Measurements from ENCODE around the gene PLAAT2. TPM values are rescaled to one million over a fixed set of nuclear protein-coding genes. Genes with fewer than 3 reads are reported as not detected.

The PLAAT2 gene
- total RNA-seq, 2 donors from 2014 or later = not detected

DNA sequence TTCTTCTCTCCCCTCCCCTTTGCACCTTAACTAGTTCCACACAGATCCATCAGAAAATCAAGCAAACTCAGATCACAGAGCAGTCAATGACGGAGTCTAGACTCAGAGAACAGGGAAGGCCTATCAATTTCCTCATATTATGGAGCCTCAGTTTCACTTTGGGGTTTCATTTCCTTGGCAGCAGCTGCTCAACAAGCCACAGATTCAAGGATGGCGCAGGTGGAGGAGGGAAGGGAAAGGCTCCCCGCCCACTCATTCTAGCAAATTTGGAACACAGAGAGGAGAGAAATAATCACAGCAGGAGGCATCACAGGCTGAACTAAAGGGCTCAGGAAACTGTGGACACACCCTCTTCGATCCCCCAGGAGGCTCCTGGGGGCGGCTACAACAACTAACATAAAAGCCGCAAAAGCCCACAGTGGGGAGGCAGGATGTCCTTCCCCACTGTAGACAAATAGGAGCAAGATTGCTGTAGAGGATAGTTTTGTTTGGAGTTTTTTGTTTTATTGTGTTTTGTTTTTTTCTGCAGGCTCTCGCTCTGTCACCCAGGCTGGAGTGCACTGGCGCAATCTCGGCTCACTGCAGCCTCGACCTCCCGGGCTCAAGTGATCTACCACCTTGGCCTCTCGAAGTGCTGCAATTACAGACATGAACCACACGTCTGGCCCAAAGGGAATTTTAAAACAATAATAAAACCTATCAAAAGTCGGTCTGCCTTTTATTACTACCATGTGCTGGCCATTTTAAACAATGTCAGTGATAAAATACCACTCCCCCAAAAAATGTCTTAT is 47.6 kb upstream of the PLAAT2 start:
- no peaks in the 10 kb centered on the region for H3K9me3 ChIP-seq (ENCODE audit: control insufficient read depth, low read length)
- no peaks in the 10 kb centered on the region for H3K36me3 ChIP-seq (ENCODE audit: control insufficient read depth, insufficient read depth, low read length)
- Mint-ChIP-seq H3K27me3 (ENCODE audit: insufficient read depth) (peaks cover 6% of the 10 kb centered on the region), H3K36me3 (ENCODE audit: low read depth) (no peaks in the 10 kb centered on the region), H3K9me3 (no peaks in the 10 kb centered on the region), H3K4me3 (peak overlapping the region; percentile 33), H3K27ac (no peak overlapping the region), H3K4me1 (peaks cover 31% of the 10 kb centered on the region)
- WGBS, 2 experiments (ENCODE audit: insufficient coverage in 1 of 2, insufficient read length in 1 of 2) = 27 to 37% methylated on average over 11 to 14 of the region's 14 CpGs
- peak; percentile 62 for TF ChIP-seq CTCF (conservative IDR thresholded peaks at IDR 0.05)
- DNase-seq = peak; percentile 85
- H3K4me1 ChIP-seq (ENCODE audit: control insufficient read depth, insufficient read depth, low read length) = peaks cover 2% of the 10 kb centered on the region
- H3K4me3 ChIP-seq (ENCODE audit: low read length) = peak overlapping the region; percentile 41
- H3K27ac ChIP-seq (ENCODE audit: low read depth, low read length) = no peak overlapping the region
- H3K9ac ChIP-seq (ENCODE audit: extremely low read depth, low read length, poor library complexity, severe bottlenecking) = no peak overlapping the region
- H3K27me3 ChIP-seq (ENCODE audit: control insufficient read depth, insufficient read depth, low read length, poor library complexity, severe bottlenecking) = no peaks in the 10 kb centered on the region

DNA sequence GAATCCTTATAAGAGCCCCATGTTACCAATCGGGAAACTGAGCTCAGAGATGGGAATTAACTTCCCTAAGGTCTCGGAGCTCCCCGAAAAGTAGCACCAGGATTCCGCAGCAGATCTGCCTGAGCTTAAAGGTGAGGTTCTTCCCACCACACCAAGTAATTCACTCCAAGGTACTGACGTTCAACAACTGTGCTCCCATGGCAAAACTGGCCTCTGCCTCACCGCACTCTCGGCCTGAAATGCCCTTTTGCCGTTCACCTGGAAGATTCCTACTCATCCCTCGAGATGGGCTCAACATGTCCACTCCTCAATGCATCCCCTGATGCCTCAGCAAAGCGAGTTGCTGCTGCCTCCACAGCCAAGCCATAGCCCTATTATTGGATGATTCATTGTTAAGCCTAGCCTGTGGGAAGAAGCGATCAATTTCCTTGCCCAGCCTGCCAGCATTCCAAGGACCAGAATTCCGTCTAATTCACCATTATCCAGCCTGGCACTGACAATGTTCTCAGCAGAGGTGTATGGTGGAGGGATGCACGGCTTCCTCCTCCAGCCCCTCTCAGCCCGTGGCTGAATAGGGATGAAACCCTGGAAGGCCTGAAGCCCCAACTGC is 46.9 kb upstream of the PLAAT2 start:
- Histone ChIP-seq H3K4me3 (ENCODE audit: low read length) (peak overlapping the region; percentile 41), H3K27me3 (ENCODE audit: control insufficient read depth, insufficient read depth, low read length, poor library complexity, severe bottlenecking) (no peaks in the 10 kb centered on the region), H3K4me1 (ENCODE audit: control insufficient read depth, insufficient read depth, low read length) (peaks cover 2% of the 10 kb centered on the region), H3K36me3 (ENCODE audit: control insufficient read depth, insufficient read depth, low read length) (no peaks in the 10 kb centered on the region), H3K9me3 (ENCODE audit: control insufficient read depth, low read length) (no peaks in the 10 kb centered on the region), H3K9ac (ENCODE audit: extremely low read depth, low read length, poor library complexity, severe bottlenecking) (no peak overlapping the region), H3K27ac (ENCODE audit: low read depth, low read length) (no peak overlapping the region)
- no peak for TF ChIP-seq CTCF (conservative IDR thresholded peaks at IDR 0.05)
- Mint-ChIP-seq H3K36me3 (ENCODE audit: low read depth) (no peaks in the 10 kb centered on the region), H3K27ac (no peak overlapping the region), H3K4me1 (peaks cover 31% of the 10 kb centered on the region), H3K9me3 (no peaks in the 10 kb centered on the region), H3K27me3 (ENCODE audit: insufficient read depth) (peaks cover 6% of the 10 kb centered on the region), H3K4me3 (no peak overlapping the region)
- 84 to 88% methylated on average over 11 to 14 of the region's 14 CpGs for WGBS, 2 experiments (ENCODE audit: insufficient coverage in 1 of 2, insufficient read length in 1 of 2)
- DNase-seq = peak; percentile 57

DNA sequence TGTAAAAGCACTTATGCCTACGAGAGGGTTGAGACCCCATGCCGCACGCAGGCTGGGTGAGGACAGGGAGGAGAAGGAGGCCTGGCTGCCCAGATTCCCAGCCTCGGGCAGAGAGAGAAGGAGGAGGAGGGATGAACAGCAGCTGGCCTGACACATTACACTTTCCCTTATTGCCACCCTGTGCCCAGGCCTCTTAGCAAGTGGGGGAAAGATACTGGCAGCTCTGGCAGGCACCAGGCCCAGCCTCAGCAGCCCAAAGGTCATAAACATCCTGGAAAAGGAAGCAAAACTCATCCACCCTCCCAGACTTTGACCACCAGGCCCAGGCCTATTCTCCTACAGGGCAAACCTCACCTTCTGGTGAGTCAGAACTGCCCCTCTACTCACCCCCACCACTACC is 46.4 kb upstream of the PLAAT2 start:
- Histone ChIP-seq H3K36me3 (ENCODE audit: control insufficient read depth, insufficient read depth, low read length) (no peaks in the 10 kb centered on the region), H3K27ac (ENCODE audit: low read depth, low read length) (no peak overlapping the region), H3K9me3 (ENCODE audit: control insufficient read depth, low read length) (no peaks in the 10 kb centered on the region), H3K9ac (ENCODE audit: extremely low read depth, low read length, poor library complexity, severe bottlenecking) (no peak overlapping the region), H3K4me1 (ENCODE audit: control insufficient read depth, insufficient read depth, low read length) (peaks cover 2% of the 10 kb centered on the region), H3K27me3 (ENCODE audit: control insufficient read depth, insufficient read depth, low read length, poor library complexity, severe bottlenecking) (no peaks in the 10 kb centered on the region), H3K4me3 (ENCODE audit: low read length) (no peak overlapping the region)
- 94 to 95% methylated on average over 3 of the region's 4 CpGs for WGBS, 2 experiments (ENCODE audit: insufficient coverage in 1 of 2, insufficient read length in 1 of 2)
- Mint-ChIP-seq H3K36me3 (ENCODE audit: low read depth) (peaks cover 3% of the 10 kb centered on the region), H3K4me3 (no peak overlapping the region), H3K9me3 (no peaks in the 10 kb centered on the region), H3K27me3 (ENCODE audit: insufficient read depth) (peaks cover 6% of the 10 kb centered on the region), H3K27ac (no peak overlapping the region), H3K4me1 (peaks cover 31% of the 10 kb centered on the region)
- TF ChIP-seq CTCF (conservative IDR thresholded peaks at IDR 0.05) = no peak
- DNase-seq = no peak

All from endodermal cell (in vitro differentiated cells).